Stimulated activated CD4-positive, alpha-beta T cell treated with anti-CD3 and anti-CD28 coated beads, Interleukin-4, amount 100 ng/mL, for 48 hours (primary cell): ENCODE results near the gene CMYA5.
"Not testable (repeated sequence)": the region's sequence is repeated elsewhere in the genome, so short reads cannot be mapped to it uniquely, and the experiment has no call there.

Experiments
- DNase-seq, 2 donors: peaks; one replicate each; pipeline ENCODE4 v3.0.0-alpha.2; 2020; ENCODE audit warnings: low read depth in 2 of 2

The CMYA5 gene

GRCh38 chr5:79689541-79690466 lies at the start of gene CMYA5:
Gene CMYA5 (plus strand): TSS chr5:79689836. CDS start chr5:79689908, 72 bp downstream.
- DNase-seq: no peak

GRCh38 chr5:79640571-79641055 lies 49.0 kb upstream of the CMYA5 start:
- DNase-seq: no peak

GRCh38 chr5:79641414-79641813 lies 48.2 kb upstream of the CMYA5 start:
- no peak for DNase-seq

- DNase-seq: no peak
Observed at GRCh38 chr5:79642210-79642609, 47.4 kb upstream of the CMYA5 start.

GRCh38 chr5:79653843-79654242 lies 35.8 kb upstream of the CMYA5 start:
- DNase-seq: no peak

GRCh38 chr5:79663212-79663611 lies 26.4 kb upstream of the CMYA5 start:
- DNase-seq: no peak

- DNase-seq: no peak
Observed at GRCh38 chr5:79666758-79667157, 22.9 kb upstream of the CMYA5 start.

- DNase-seq: no peak
Observed at GRCh38 chr5:79672392-79672791, 17.2 kb upstream of the CMYA5 start.

- not testable (repeated sequence) for DNase-seq
Observed at GRCh38 chr5:79676354-79676753, 13.3 kb upstream of the CMYA5 start.

GRCh38 chr5:79682102-79682501 lies 7.5 kb upstream of the CMYA5 start:
- DNase-seq: not testable (repeated sequence)

GRCh38 chr5:79684782-79685181 lies 4.9 kb upstream of the CMYA5 start:
- no peak for DNase-seq

- DNase-seq: no peak
Observed at GRCh38 chr5:79685627-79686026, 4.0 kb upstream of the CMYA5 start.

- no peak for DNase-seq
Observed at GRCh38 chr5:79686799-79687198, 2.8 kb upstream of the CMYA5 start.

GRCh38 chr5:79687889-79688288 lies 1.7 kb upstream of the CMYA5 start:
- DNase-seq: no peak

- DNase-seq: no peak
Observed at GRCh38 chr5:79691007-79691406, 1.4 kb downstream of the CMYA5 start.

- DNase-seq: no peak
Observed at GRCh38 chr5:79692596-79692995, 3.0 kb downstream of the CMYA5 start.

- no peak for DNase-seq
Observed at GRCh38 chr5:79694183-79694582, 4.5 kb downstream of the CMYA5 start.

- no peak for DNase-seq
Observed at GRCh38 chr5:79694652-79695051, 5.0 kb downstream of the CMYA5 start.

- no peak for DNase-seq
Observed at GRCh38 chr5:79695526-79695925, 5.9 kb downstream of the CMYA5 start.

GRCh38 chr5:79697222-79698170 lies 7.9 kb downstream of the CMYA5 start:
- DNase-seq: no peak

- DNase-seq: no peak
Observed at GRCh38 chr5:79699763-79700400, 10.2 kb downstream of the CMYA5 start.
